GM15510 (cell line): ENCODE data around the gene L1TD1.

Experiments
- POLR2A ChIP-seq: IDR thresholded peaks from 3 replicates; pipeline ENCODE4 v1.6.1; 2011; ENCODE audit warnings: borderline replicate concordance; ENCODE audit not compliant: insufficient read length; ENCODE audit errors: extremely low read depth

The L1TD1 gene

DNA sequence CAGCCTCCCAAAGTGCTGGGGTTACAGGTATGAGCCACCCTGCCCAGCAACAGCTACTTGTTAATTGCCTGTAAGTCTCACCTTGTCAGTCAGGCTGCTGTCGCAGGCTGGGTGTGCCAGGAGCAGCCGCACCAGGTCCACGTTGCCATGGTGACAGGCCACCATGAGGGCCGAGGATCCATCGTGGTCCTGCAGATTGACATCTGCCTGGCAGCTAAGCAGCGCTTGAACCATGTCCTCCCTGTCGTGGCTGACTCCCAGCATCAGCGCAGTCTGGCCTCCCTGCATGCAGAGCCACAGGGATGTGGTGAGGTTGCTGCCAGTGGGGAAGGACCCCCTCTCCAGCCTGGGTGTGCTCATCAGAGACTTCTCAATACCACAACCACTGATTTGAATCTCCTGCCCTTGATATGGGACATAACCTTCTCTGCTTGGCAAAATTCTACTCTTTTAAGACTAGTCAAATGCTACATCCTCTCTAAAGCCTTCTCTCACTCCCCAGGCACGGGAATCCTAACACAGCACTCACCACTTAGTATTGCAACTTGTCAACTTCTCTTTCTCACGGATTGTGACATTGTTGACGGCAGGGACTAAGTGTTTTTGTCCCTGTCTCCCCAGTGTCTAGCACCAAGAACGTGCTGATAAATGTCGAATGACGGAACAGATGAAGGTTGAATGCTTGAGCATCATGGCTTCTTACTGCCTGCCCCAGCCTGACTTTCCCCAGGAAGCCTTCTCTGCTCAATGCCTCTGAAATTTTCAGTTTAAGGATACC, 52.9 kb downstream of the L1TD1 start:
- no peak for TF ChIP-seq POLR2A

DNA sequence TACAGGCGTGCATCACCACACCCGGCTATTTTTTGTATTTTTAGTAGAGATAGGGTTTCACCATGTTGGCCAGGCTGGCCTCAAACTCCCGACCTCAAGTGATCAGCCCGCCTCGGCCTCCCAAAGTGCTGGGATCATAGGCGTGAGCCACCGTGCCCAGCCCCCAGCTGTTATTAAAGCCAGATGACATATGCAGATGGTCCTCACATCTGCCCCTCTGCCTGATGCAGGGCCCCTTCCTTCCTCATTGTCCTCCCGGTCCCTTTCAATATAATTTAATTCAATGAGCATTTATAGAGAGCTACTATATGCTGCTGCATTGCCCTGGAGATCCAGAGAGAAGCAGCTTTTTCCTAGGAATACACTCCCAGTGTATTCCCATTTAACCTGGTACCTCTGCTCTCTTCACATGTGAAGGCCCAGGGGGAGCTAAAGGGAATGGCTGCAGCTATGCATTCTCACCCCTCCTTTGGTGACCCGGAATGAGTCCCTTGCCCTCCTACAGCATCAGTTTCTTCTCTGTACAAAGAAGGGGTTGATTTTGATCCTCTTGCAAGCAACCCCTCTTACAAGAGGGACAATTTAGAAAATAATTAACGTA, 55.6 kb downstream of the L1TD1 start:
- TF ChIP-seq POLR2A, result no peak

DNA sequence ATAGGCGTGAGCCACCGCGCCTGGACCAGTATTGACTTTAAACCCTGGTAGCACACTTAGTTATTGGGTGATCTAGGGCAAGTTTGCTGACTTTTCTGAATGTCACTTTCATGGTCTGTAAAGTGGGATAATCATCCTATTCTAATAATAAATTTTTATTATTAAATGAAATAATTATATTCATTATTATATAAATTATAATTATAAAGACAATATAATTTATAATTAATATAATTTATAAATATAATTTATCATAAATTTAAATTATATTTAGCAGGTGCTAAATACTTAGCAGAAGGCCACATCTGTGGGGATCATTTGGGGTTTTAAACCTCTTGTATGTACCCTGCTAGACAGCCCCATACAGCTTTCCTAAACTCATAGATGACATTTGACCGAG, 64.9 kb downstream of the L1TD1 start:
- TF ChIP-seq POLR2A, result no peak

DNA sequence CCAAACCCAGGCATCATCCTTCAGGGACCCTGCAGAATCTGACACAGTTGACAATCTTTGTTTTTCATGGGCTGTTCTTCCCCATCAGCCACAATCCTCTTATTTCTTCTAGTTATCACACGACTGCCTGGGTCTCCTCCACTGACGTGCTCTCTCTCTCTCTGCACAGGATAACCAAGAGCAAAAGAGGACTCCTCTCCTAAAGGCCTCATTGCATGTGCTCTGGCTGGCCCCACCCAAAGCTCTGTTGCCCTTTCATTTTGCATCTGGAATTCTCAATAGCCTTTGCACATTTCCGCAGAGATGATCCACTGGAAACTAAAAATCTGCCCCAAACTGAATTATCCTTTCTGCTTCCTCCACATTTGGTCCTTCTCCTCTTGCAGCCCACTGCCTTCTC, 66.0 kb downstream of the L1TD1 start:
- TF ChIP-seq POLR2A, result no peak
